Keratinocyte (primary cell): ENCODE data around the gene LRRN2. TPM values are rescaled to one million over a fixed set of nuclear protein-coding genes. Genes with fewer than 3 reads are reported as not detected.

Experiments
- DNase-seq: peaks from one replicate; pipeline ENCODE4 v3.0.0-alpha.2; 2011; ENCODE audit warnings: low read depth, missing footprints, low spot score
- FAIRE-seq: peaks from 2 replicates; lab custom pipeline; 2011; peaks lifted over from hg19 to GRCh38; lab: Jason Lieb, UNC
- H2AFZ ChIP-seq: 2 replicates; pipeline ENCODE4 v1.6.0; 2012; ENCODE audit warnings: low read length, control low read depth, inconsistent platforms; ENCODE audit not compliant: control insufficient read depth
- H3K27ac ChIP-seq: 2 replicates; pipeline ENCODE4 v1.5.1; 2011; ENCODE audit warnings: low read length; ENCODE audit not compliant: control insufficient read depth, insufficient read depth
- H3K27me3 ChIP-seq: 3 replicates; pipeline ENCODE4 v1.6.0; 2011; ENCODE audit warnings: low read length; ENCODE audit not compliant: control insufficient read depth, insufficient read depth; ENCODE audit errors: extremely low read depth
- H3K36me3 ChIP-seq, 2 experiments: 2 replicates in 1 of 2; 3 replicates in 1 of 2; pipeline ENCODE4 v1.5.1; 2011; ENCODE audit warnings: low read length in 2 of 2, mild to moderate bottlenecking in 1 of 2; ENCODE audit not compliant: control insufficient read depth in 2 of 2, insufficient read depth in 2 of 2; ENCODE audit errors: extremely low read depth in 1 of 2
- H3K4me1 ChIP-seq: 3 replicates; pipeline ENCODE4 v1.5.1; 2011; ENCODE audit warnings: low read length; ENCODE audit not compliant: control insufficient read depth, insufficient read depth; ENCODE audit errors: extremely low read depth
- H3K4me2 ChIP-seq: 3 replicates; pipeline ENCODE4 v1.6.0; 2011; ENCODE audit warnings: low read depth, low read length; ENCODE audit not compliant: control insufficient read depth, insufficient read depth; ENCODE audit errors: extremely low read depth
- H3K4me3 ChIP-seq, 3 experiments: fragments of 200-600 bp in 1 of 3; sonication (generic) in 1 of 3; 2 replicates in 2 of 3; 3 replicates in 1 of 3; pipeline ENCODE4 v1.5.1; 2011 to 2016; ENCODE audit warnings: low read length in 3 of 3, mild to moderate bottlenecking in 3 of 3, control low read depth in 2 of 3, inconsistent platforms in 1 of 3, low read depth in 1 of 3, mixed read lengths in 1 of 3, mixed run types in 1 of 3, moderate library complexity in 1 of 3; ENCODE audit not compliant: control insufficient read depth in 2 of 3, insufficient read depth in 2 of 3; ENCODE audit errors: extremely low read depth in 1 of 3
- H3K79me2 ChIP-seq: 2 replicates; pipeline ENCODE4 v1.6.0; 2012; ENCODE audit warnings: low read length; ENCODE audit not compliant: control insufficient read depth, insufficient read depth
- H3K9ac ChIP-seq: 3 replicates; pipeline ENCODE4 v1.6.0; 2011; ENCODE audit warnings: low read length; ENCODE audit not compliant: control insufficient read depth, insufficient read depth; ENCODE audit errors: extremely low read depth
- H3K9me1 ChIP-seq: 3 replicates; pipeline ENCODE4 v1.6.0; 2011; ENCODE audit warnings: low read length; ENCODE audit not compliant: control insufficient read depth, insufficient read depth; ENCODE audit errors: extremely low read depth
- H3K9me3 ChIP-seq: 2 replicates; pipeline ENCODE4 v1.5.1; 2012; ENCODE audit warnings: low read depth, low read length; ENCODE audit not compliant: control insufficient read depth
- H4K20me1 ChIP-seq: 3 replicates; pipeline ENCODE4 v1.6.0; 2011; ENCODE audit warnings: low read length; ENCODE audit not compliant: control insufficient read depth, insufficient read depth; ENCODE audit errors: extremely low read depth
- CTCF ChIP-seq, 3 experiments: IDR thresholded peaks in 1 of 3; conservative IDR thresholded peaks in 1 of 3; optimal IDR thresholded peaks in 1 of 3; 2 replicates in 2 of 3; 3 replicates in 1 of 3; pipeline versions ENCODE3 to v1.5.1; 2011; ENCODE audit warnings: low read length in 3 of 3, mild to moderate bottlenecking in 3 of 3, moderate library complexity in 2 of 3, control low read depth in 1 of 3, inconsistent platforms in 1 of 3; ENCODE audit not compliant: insufficient read depth in 2 of 3; ENCODE audit errors: extremely low read depth in 1 of 3
- EZH2 ChIP-seq: IDR thresholded peaks from one replicate; pipeline ENCODE4 v1.6.1; 2012; ENCODE audit warnings: inconsistent platforms, mild to moderate bottlenecking, low read length, moderate library complexity
- dilution Hi-C: fragments of 300-500 bp; cut with MboI; formaldehyde crosslinking; loops from one replicate; pipeline ENCODE4 v1.7.0; 2020; ENCODE audit warnings: low sequenced_read_pairs; ENCODE audit not compliant: extremely low pct_ligation_motif_present
- polyA plus RNA-seq, 5 experiments: library from polyadenylated mRNA; depleted of rRNA in 3 of 5; stranded (reverse) in 3 of 5; stranded (forward) in 1 of 5; unstranded in 1 of 5; fragments of >200 nt; gene quantifications; 1 replicate in 1 of 5; 2 replicates in 3 of 5; 3 replicates in 1 of 5; pipeline versions ENCODE4 v1.2.1 to v1.2.3, GENCODE V29; 2011 to 2012; ENCODE audit warnings: missing spikeins in 2 of 5, low read depth in 1 of 5, low replicate concordance in 1 of 5

The LRRN2 gene
- polyA plus RNA-seq, 1 donor (not counting 4 experiments of a cell fraction or from before 2014, with no cell fraction given) = not detected

- no peak for DNase-seq
- Histone ChIP-seq H3K4me2 (no peak overlapping the region), H4K20me1 (no peaks in the 10 kb centered on the region), H3K9ac (no peak overlapping the region), H3K27ac (no peak overlapping the region), H2AFZ (no peak overlapping the region), H3K79me2 (no peaks in the 10 kb centered on the region), H3K36me3 (no peaks in the 10 kb centered on the region), H3K4me1 (no peaks in the 10 kb centered on the region), H3K9me1 (no peaks in the 10 kb centered on the region), H3K9me3 (no peaks in the 10 kb centered on the region), H3K4me3 (no peak overlapping the region), H3K27me3 (peaks cover 29% of the 10 kb centered on the region)
- no peak for FAIRE-seq
- dilution Hi-C loops = no loop called here
- TF ChIP-seq CTCF (optimal IDR thresholded peaks at IDR 0.05 in 1 of 3, IDR thresholded peaks at IDR 0.05 in 1 of 3, conservative IDR thresholded peaks at IDR 0.05 in 1 of 3; ENCODE audit: extremely low read depth in 1 of 3, insufficient read depth in 2 of 3, low read length in 3 of 3) = no peak
- no peak for TF ChIP-seq EZH2
Measured at GRCh38 chr1:204680461-204680860, 5.1 kb downstream of the LRRN2 start.

- no peak for TF ChIP-seq CTCF (optimal IDR thresholded peaks at IDR 0.05 in 1 of 3, IDR thresholded peaks at IDR 0.05 in 1 of 3, conservative IDR thresholded peaks at IDR 0.05 in 1 of 3; ENCODE audit: extremely low read depth in 1 of 3, insufficient read depth in 2 of 3, low read length in 3 of 3)
- no peak for TF ChIP-seq EZH2
- Histone ChIP-seq H3K9ac (no peak overlapping the region), H3K4me3 (no peak overlapping the region), H4K20me1 (no peaks in the 10 kb centered on the region), H3K27me3 (peaks cover 27% of the 10 kb centered on the region), H3K4me1 (no peaks in the 10 kb centered on the region), H2AFZ (no peak overlapping the region), H3K9me1 (no peaks in the 10 kb centered on the region), H3K36me3 (no peaks in the 10 kb centered on the region), H3K79me2 (no peaks in the 10 kb centered on the region), H3K9me3 (no peaks in the 10 kb centered on the region), H3K4me2 (no peak overlapping the region), H3K27ac (no peak overlapping the region)
- DNase-seq (no peak), FAIRE-seq (no peak)
- dilution Hi-C loops = no loop called here
Measured at GRCh38 chr1:204680051-204680450, 5.5 kb downstream of the LRRN2 start.
